ENCODE results near the gene FOSL2. TPM values are rescaled to one million over a fixed set of nuclear protein-coding genes. Genes with fewer than 3 reads are reported as not detected.

The FOSL2 gene
- total and polyA plus RNA-seq, 4 donors: 20.0 to 260 (median 109) TPM

DNA sequence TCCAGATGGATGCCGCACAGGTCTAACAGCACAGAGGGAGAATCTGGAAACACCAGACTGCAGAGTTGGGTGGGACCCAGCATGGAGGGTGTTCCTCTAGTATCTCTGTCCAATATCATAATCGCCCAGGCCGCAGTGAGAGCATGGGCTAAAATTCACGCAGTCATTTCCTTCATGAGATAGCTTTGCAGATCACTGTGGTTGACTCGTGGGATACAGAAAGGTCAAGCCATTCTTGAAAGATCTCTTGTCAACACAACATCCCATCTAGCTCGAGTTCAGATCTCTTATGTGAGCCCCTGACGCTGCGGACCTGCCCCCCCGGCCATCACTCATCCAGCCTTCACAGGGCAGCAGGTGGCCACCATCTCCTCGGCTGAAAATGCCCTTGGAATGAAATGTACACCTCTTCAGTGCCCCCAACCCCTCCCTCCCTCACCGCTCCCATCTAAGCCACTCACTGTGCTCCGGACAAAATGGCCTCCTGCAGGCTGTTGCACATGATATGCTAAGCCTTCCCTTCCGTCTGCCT lies 45.9 kb downstream of the FOSL2 start:
- intact Hi-C loops (cut with DNase I): no loop called here
- ATAC-seq (ENCODE audit: low FRiP score): no peak
- WGBS, 2 donors: 87 to 88% methylated on average over 13 of the region's 13 CpGs
- Histone ChIP-seq H3K27me3 (ENCODE audit: control insufficient read depth in 1 of 2, insufficient read depth in 2 of 2, low read length in 1 of 2) (no peaks in the 10 kb centered on the region), H3K27ac (ENCODE audit: low read depth in 1 of 2, low read length in 2 of 2) (no peak overlapping the region), H3K36me3 (ENCODE audit: control insufficient read depth in 1 of 2, insufficient read depth in 2 of 2, low read length in 1 of 2) (no peaks in the 10 kb centered on the region), H3K9me3 (ENCODE audit: control insufficient read depth, low read length) (no peaks in the 10 kb centered on the region), H3K4me3 (ENCODE audit: low read length in 2 of 2) (no peak overlapping the region), H3K4me1 (ENCODE audit: control insufficient read depth in 1 of 2, insufficient read depth in 2 of 2, low read length in 2 of 2) (no peaks in the 10 kb centered on the region)
- no peak for DNase-seq

DNA sequence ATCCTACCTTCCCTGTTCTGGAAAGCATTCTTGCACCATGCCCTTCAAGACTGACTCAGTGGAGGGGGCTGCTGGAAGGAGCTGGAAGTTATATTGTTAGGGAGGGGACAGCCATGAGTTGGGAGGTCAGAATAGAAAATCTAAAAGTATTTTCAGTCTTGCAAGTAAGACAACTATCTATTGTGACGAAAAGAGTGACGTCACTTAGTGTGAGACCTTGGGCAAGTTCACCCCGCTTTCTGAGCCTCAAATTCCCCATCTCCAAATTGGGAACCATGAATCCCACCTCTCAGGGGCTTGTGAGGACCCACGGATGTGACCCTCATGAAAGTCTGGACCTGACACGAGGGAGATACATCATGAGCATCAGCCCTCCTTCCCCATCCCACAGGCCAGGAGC lies 46.5 kb downstream of the FOSL2 start:
- no peak overlapping the region for H3K27ac ChIP-seq (ENCODE audit: low read depth in 1 of 2, low read length in 2 of 2)
- H3K27me3 ChIP-seq (ENCODE audit: control insufficient read depth in 1 of 2, insufficient read depth in 2 of 2, low read length in 1 of 2): no peaks in the 10 kb centered on the region

DNA sequence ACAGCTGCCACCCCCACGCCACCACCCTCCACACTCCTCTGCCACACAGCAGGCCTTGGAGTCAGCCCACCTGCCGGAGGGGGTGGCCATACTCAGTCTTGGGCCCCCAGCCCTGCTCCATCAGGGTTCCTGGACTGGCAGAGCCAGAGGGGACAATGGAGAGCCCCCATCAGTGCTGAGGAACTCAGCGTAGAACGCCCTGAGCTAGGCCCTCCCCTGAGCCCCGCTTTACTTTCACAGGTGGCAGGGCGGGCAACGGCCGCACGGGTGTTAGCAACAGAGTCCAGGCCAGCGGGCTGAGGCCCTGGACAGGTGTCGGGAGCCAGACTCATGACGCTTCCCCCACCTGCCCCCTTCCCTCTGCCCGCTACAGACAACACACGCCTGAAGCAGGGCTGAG lies 47.1 kb downstream of the FOSL2 start:
- Histone ChIP-seq H3K4me3 (ENCODE audit: low read length in 2 of 2) (no peak overlapping the region), H3K27me3 (ENCODE audit: control insufficient read depth in 1 of 2, insufficient read depth in 2 of 2, low read length in 1 of 2) (no peaks in the 10 kb centered on the region), H3K9me3 (ENCODE audit: control insufficient read depth, low read length) (no peaks in the 10 kb centered on the region), H3K36me3 (ENCODE audit: control insufficient read depth in 1 of 2, insufficient read depth in 2 of 2, low read length in 1 of 2) (no peaks in the 10 kb centered on the region), H3K27ac (ENCODE audit: low read depth in 1 of 2, low read length in 2 of 2) (no peak overlapping the region), H3K4me1 (ENCODE audit: control insufficient read depth in 1 of 2, insufficient read depth in 2 of 2, low read length in 2 of 2) (no peaks in the 10 kb centered on the region)
- ATAC-seq (ENCODE audit: low FRiP score): no peak
- DNase-seq: no peak
- intact Hi-C loops (cut with DNase I): no loop called here
- WGBS, 2 donors: 95 to 96% methylated on average over 14 of the region's 14 CpGs

More for the DNA sequence above, 46.5 kb downstream of the FOSL2 start:
- Histone ChIP-seq H3K4me1 (ENCODE audit: control insufficient read depth in 1 of 2, insufficient read depth in 2 of 2, low read length in 2 of 2) (no peaks in the 10 kb centered on the region), H3K9me3 (ENCODE audit: control insufficient read depth, low read length) (no peaks in the 10 kb centered on the region), H3K36me3 (ENCODE audit: control insufficient read depth in 1 of 2, insufficient read depth in 2 of 2, low read length in 1 of 2) (no peaks in the 10 kb centered on the region), H3K4me3 (ENCODE audit: low read length in 2 of 2) (no peak overlapping the region)
- DNase-seq (no peak), ATAC-seq (ENCODE audit: low FRiP score) (no peak)
- intact Hi-C loops (cut with DNase I): no loop called here
- WGBS, 2 donors: 88 to 93% methylated on average over 5 of the region's 5 CpGs

DNA sequence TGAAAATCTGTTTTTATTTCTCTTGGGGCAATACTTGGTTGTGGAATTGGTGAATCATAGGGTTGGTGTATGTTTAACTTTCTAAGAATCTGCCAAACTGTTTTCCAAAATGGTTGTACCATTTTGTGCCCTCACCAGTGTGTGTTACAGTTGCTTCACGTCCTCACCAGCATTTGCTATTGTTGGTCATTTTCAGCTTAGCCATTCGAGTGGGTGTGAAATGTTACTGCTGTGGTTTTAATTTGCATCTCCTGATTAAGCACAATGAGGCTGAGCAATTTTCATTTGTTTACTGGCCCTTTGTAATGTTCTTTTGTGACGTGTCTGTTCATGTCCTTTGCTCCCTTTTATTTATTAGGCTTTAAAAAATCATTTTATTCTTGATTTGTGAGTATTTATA lies 49.7 kb downstream of the FOSL2 start:
- no peaks in the 10 kb centered on the region for H3K36me3 ChIP-seq (ENCODE audit: control insufficient read depth in 1 of 2, insufficient read depth in 2 of 2, low read length in 1 of 2)
- no peaks in the 10 kb centered on the region for H3K27me3 ChIP-seq (ENCODE audit: control insufficient read depth in 1 of 2, insufficient read depth in 2 of 2, low read length in 1 of 2)
- H3K4me1 ChIP-seq (ENCODE audit: control insufficient read depth in 1 of 2, insufficient read depth in 2 of 2, low read length in 2 of 2): no peaks in the 10 kb centered on the region
- H3K4me3 ChIP-seq (ENCODE audit: low read length in 2 of 2): no peak overlapping the region
- no peak overlapping the region for H3K27ac ChIP-seq (ENCODE audit: low read depth in 1 of 2, low read length in 2 of 2)
- intact Hi-C loops (cut with DNase I): no loop called here
- H3K9me3 ChIP-seq (ENCODE audit: control insufficient read depth, low read length): no peaks in the 10 kb centered on the region
- DNase-seq (no peak), ATAC-seq (ENCODE audit: low FRiP score) (no peak)
- WGBS, 2 donors: 78% methylated on average over 3 of the region's 3 CpGs

DNA sequence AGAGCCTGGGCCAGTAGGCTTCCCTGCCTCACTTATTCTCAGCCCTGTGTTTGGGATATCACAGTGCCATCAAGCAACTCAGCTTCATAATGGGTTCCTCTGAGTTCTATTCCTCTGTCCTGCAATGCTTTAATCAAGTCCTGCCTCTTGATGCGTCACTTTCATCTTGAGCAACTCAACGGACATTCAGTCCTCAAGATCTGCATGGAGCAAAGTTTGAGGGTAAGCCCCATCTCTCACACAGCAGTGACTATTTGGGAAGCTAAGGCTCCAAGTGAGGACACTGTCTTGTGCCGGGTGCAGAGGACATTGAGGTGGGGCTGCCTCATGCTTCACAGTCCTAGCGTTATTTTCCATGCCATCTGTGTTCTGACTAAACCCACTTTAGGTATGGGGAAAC lies 52.3 kb downstream of the FOSL2 start:
- Histone ChIP-seq H3K4me1 (ENCODE audit: control insufficient read depth in 1 of 2, insufficient read depth in 2 of 2, low read length in 2 of 2) (no peaks in the 10 kb centered on the region), H3K4me3 (ENCODE audit: low read length in 2 of 2) (no peak overlapping the region), H3K36me3 (ENCODE audit: control insufficient read depth in 1 of 2, insufficient read depth in 2 of 2, low read length in 1 of 2) (no peaks in the 10 kb centered on the region), H3K9me3 (ENCODE audit: control insufficient read depth, low read length) (no peaks in the 10 kb centered on the region), H3K27ac (ENCODE audit: low read depth in 1 of 2, low read length in 2 of 2) (no peak overlapping the region), H3K27me3 (ENCODE audit: control insufficient read depth in 1 of 2, insufficient read depth in 2 of 2, low read length in 1 of 2) (no peaks in the 10 kb centered on the region)
- intact Hi-C loops (cut with DNase I): no loop called here
- 94 to 96% methylated on average over 4 of the region's 4 CpGs for WGBS, 2 donors
- DNase-seq: no peak
- ATAC-seq (ENCODE audit: low FRiP score): no peak

DNA sequence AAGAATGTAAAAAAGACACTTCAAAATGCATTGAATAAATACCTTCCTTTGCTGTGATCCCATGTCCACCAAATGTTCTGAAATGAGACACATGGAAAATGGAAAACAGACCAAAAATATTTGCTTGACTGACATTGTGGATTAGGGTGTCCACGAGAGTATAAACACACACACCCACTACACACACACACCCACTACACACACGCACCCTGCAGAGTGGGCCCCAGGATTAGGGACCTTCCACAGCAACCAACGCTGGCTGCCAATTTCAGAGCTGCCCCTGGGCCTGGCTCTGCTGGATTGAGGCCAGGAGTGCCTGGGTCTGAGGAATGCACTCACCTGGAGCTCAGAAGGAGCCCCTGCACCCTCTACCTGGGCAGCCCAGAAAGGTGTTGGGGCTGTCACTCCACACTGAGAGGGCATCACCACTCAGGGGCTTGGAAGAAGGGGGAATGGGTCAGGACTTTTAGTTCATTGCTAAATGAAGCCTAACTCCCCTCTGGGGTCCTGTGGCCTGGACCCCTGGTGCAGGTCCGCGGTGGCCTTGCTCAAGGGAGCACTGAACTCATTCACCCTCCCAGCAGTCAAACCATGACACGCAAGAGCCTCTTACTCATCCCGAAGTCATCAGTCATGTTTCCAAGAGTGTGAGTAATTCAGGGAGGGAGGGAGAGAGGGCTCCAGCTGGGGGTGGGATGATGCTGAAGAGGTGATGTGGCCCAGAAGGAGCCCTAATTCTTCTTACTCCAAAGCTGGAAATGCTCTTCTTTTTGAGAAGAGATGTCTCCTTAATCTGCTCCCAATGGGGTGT lies 53.0 kb downstream of the FOSL2 start:
- Histone ChIP-seq H3K27ac (ENCODE audit: low read depth in 1 of 2, low read length in 2 of 2) (no peak overlapping the region), H3K4me1 (ENCODE audit: control insufficient read depth in 1 of 2, insufficient read depth in 2 of 2, low read length in 2 of 2) (no peaks in the 10 kb centered on the region), H3K4me3 (ENCODE audit: low read length in 2 of 2) (no peak overlapping the region), H3K36me3 (ENCODE audit: control insufficient read depth in 1 of 2, insufficient read depth in 2 of 2, low read length in 1 of 2) (no peaks in the 10 kb centered on the region), H3K27me3 (ENCODE audit: control insufficient read depth in 1 of 2, insufficient read depth in 2 of 2, low read length in 1 of 2) (no peaks in the 10 kb centered on the region), H3K9me3 (ENCODE audit: control insufficient read depth, low read length) (no peaks in the 10 kb centered on the region)
- DNase-seq: peak in 1 of 2 donors; percentile 53
- intact Hi-C loops (cut with DNase I): no loop called here
- WGBS, 2 donors: 63 to 68% methylated on average over 7 of the region's 7 CpGs
- ATAC-seq (ENCODE audit: low FRiP score): no peak

DNA sequence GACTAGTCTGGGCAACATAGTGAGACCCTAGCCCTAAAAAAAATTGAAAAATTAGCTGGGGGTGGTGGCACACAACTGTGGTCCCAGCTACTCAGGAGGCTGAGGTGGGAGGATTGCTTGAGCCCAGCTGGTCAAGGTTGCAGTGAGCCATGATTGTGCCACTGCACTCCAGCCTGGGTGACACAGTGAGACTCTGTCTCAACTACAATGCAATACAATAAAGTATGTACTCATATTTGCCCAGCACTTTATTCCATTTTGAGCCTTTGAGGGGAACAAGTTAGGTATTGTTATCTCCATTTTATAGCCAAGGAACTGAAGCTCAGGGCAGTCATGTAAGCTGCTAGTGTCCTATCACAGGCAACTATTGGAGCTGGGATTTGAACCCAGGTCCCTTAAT lies 53.9 kb downstream of the FOSL2 start:
- no peak for ATAC-seq (ENCODE audit: low FRiP score)
- intact Hi-C loops (cut with DNase I): no loop called here
- DNase-seq: no peak
- no peak overlapping the region for H3K27ac ChIP-seq (ENCODE audit: low read depth in 1 of 2, low read length in 2 of 2)
- no peaks in the 10 kb centered on the region for H3K27me3 ChIP-seq (ENCODE audit: control insufficient read depth in 1 of 2, insufficient read depth in 2 of 2, low read length in 1 of 2)
- no peak overlapping the region for H3K4me3 ChIP-seq (ENCODE audit: low read length in 2 of 2)
- no peaks in the 10 kb centered on the region for H3K4me1 ChIP-seq (ENCODE audit: control insufficient read depth in 1 of 2, insufficient read depth in 2 of 2, low read length in 2 of 2)
- no peaks in the 10 kb centered on the region for H3K9me3 ChIP-seq (ENCODE audit: control insufficient read depth, low read length)
- no peaks in the 10 kb centered on the region for H3K36me3 ChIP-seq (ENCODE audit: control insufficient read depth in 1 of 2, insufficient read depth in 2 of 2, low read length in 1 of 2)

DNA sequence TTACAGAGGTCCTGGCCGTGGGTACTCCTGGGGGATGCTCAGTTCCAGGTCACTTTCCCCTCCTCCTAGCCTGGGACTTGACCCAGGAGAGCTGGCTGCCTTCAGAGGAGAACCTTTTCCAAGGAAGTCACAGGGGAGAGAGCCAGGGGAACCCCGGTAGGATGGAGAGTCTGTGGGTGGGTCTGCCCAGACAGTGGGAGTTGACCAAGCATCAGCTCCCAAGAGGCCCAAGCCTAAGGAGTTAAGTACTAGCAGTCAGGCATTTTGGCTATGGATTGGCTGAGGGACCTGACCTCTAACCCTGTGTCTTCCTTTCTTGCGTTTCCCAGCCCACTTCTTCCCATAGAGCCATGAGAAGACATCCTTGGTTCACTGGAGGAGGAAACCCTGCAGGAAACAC lies 54.4 kb downstream of the FOSL2 start:
- no peaks in the 10 kb centered on the region for H3K4me1 ChIP-seq (ENCODE audit: control insufficient read depth in 1 of 2, insufficient read depth in 2 of 2, low read length in 2 of 2)
- intact Hi-C loops (cut with DNase I): no loop called here
- 83 to 88% methylated on average over 3 of the region's 3 CpGs for WGBS, 2 donors

More for the DNA sequence above, 54.4 kb downstream of the FOSL2 start:
- DNase-seq (no peak), ATAC-seq (ENCODE audit: low FRiP score) (no peak)
- Histone ChIP-seq H3K27me3 (ENCODE audit: control insufficient read depth in 1 of 2, insufficient read depth in 2 of 2, low read length in 1 of 2) (no peaks in the 10 kb centered on the region), H3K4me3 (ENCODE audit: low read length in 2 of 2) (no peak overlapping the region), H3K36me3 (ENCODE audit: control insufficient read depth in 1 of 2, insufficient read depth in 2 of 2, low read length in 1 of 2) (no peaks in the 10 kb centered on the region), H3K27ac (ENCODE audit: low read depth in 1 of 2, low read length in 2 of 2) (no peak overlapping the region), H3K9me3 (ENCODE audit: control insufficient read depth, low read length) (no peaks in the 10 kb centered on the region)

All from aorta (tissue), 5 donors.